ENCODE results near the gene BTAF1.

Gene BTAF1

GRCh38 chr10:91910467-91910866 lies 13.1 kb upstream of the BTAF1 start:
- H3K9me3 ChIP-seq (ENCODE audit: insufficient read depth, low read depth, low read length), result no peaks in the 10 kb centered on the region
- no peak overlapping the region for H3K27ac ChIP-seq (ENCODE audit: low read length)
- H3K27me3 ChIP-seq (ENCODE audit: insufficient read depth, low read length), result no peaks in the 10 kb centered on the region
- H3K4me1 ChIP-seq (ENCODE audit: insufficient read depth, low read length), result peaks cover 12% of the 10 kb centered on the region; the same call in 1 of the 2 replicates
- no peak overlapping the region for H3K9ac ChIP-seq (ENCODE audit: low read depth, low read length)
- peaks cover 18% of the 10 kb centered on the region; the same call in 1 of the 2 replicates for H3K36me3 ChIP-seq (ENCODE audit: insufficient read depth, low read depth, low read length)
- no peak overlapping the region for H3K4me3 ChIP-seq (ENCODE audit: low read length)

GRCh38 chr10:91919651-91920050 lies 3.9 kb upstream of the BTAF1 start:
- H3K27me3 ChIP-seq (ENCODE audit: insufficient read depth, low read length), result no peaks in the 10 kb centered on the region
- H3K4me1 ChIP-seq (ENCODE audit: insufficient read depth, low read length), result peaks cover 4% of the 10 kb centered on the region; the same call in 1 of the 2 replicates
- H3K9me3 ChIP-seq (ENCODE audit: insufficient read depth, low read depth, low read length), result no peaks in the 10 kb centered on the region
- no peak overlapping the region for H3K9ac ChIP-seq (ENCODE audit: low read depth, low read length)
- no peak overlapping the region for H3K27ac ChIP-seq (ENCODE audit: low read length)
- H3K36me3 ChIP-seq (ENCODE audit: insufficient read depth, low read depth, low read length), result no peaks in the 10 kb centered on the region
- H3K4me3 ChIP-seq (ENCODE audit: low read length), result no peak overlapping the region

GRCh38 chr10:91924212-91925021 lies 847 bp downstream of the BTAF1 start:
- Histone ChIP-seq H3K4me1 (ENCODE audit: insufficient read depth, low read length) (peaks cover 7% of the 10 kb centered on the region; the same call in 1 of the 2 replicates), H3K9ac (ENCODE audit: low read depth, low read length) (peak overlapping the region; percentile 80), H3K36me3 (ENCODE audit: insufficient read depth, low read depth, low read length) (peaks cover 7% of the 10 kb centered on the region; the same call in 1 of the 2 replicates), H3K4me3 (ENCODE audit: low read length) (peak overlapping the region; percentile 85), H3K27me3 (ENCODE audit: insufficient read depth, low read length) (no peaks in the 10 kb centered on the region), H3K9me3 (ENCODE audit: insufficient read depth, low read depth, low read length) (no peaks in the 10 kb centered on the region), H3K27ac (ENCODE audit: low read length) (peak overlapping the region; percentile 29)

GRCh38 chr10:91925022-91925320 lies 1.4 kb downstream of the BTAF1 start:
- no peaks in the 10 kb centered on the region for H3K27me3 ChIP-seq (ENCODE audit: insufficient read depth, low read length)
- peak overlapping the region; percentile 80; the same call in 1 of the 2 replicates for H3K9ac ChIP-seq (ENCODE audit: low read depth, low read length)
- peaks cover 7% of the 10 kb centered on the region; the same call in 1 of the 2 replicates for H3K36me3 ChIP-seq (ENCODE audit: insufficient read depth, low read depth, low read length)
- peaks cover 7% of the 10 kb centered on the region; the same call in 1 of the 2 replicates for H3K4me1 ChIP-seq (ENCODE audit: insufficient read depth, low read length)
- no peak overlapping the region for H3K27ac ChIP-seq (ENCODE audit: low read length)
- no peaks in the 10 kb centered on the region for H3K9me3 ChIP-seq (ENCODE audit: insufficient read depth, low read depth, low read length)
- peak overlapping the region; percentile 85 for H3K4me3 ChIP-seq (ENCODE audit: low read length)

GRCh38 chr10:91930939-91931338 lies 7.4 kb downstream of the BTAF1 start:
- H3K36me3 ChIP-seq (ENCODE audit: insufficient read depth, low read depth, low read length), result peaks cover 35% of the 10 kb centered on the region

GRCh38 chr10:91931526-91932190 lies 8.1 kb downstream of the BTAF1 start:
- Histone ChIP-seq H3K27ac (ENCODE audit: low read length) (no peak overlapping the region), H3K4me3 (ENCODE audit: low read length) (no peak overlapping the region), H3K4me1 (ENCODE audit: insufficient read depth, low read length) (no peaks in the 10 kb centered on the region), H3K27me3 (ENCODE audit: insufficient read depth, low read length) (no peaks in the 10 kb centered on the region), H3K9me3 (ENCODE audit: insufficient read depth, low read depth, low read length) (no peaks in the 10 kb centered on the region), H3K9ac (ENCODE audit: low read depth, low read length) (no peak overlapping the region), H3K36me3 (ENCODE audit: insufficient read depth, low read depth, low read length) (peaks cover 37% of the 10 kb centered on the region)

More at GRCh38 chr10:91930939-91931338, 7.4 kb downstream of the BTAF1 start:
- Histone ChIP-seq H3K9me3 (ENCODE audit: insufficient read depth, low read depth, low read length) (no peaks in the 10 kb centered on the region), H3K27ac (ENCODE audit: low read length) (no peak overlapping the region), H3K9ac (ENCODE audit: low read depth, low read length) (no peak overlapping the region), H3K27me3 (ENCODE audit: insufficient read depth, low read length) (no peaks in the 10 kb centered on the region), H3K4me3 (ENCODE audit: low read length) (no peak overlapping the region), H3K4me1 (ENCODE audit: insufficient read depth, low read length) (no peaks in the 10 kb centered on the region)

GRCh38 chr10:91932737-91933136 lies 9.2 kb downstream of the BTAF1 start:
- H3K27me3 ChIP-seq (ENCODE audit: insufficient read depth, low read length), result no peaks in the 10 kb centered on the region
- no peak overlapping the region for H3K9ac ChIP-seq (ENCODE audit: low read depth, low read length)
- no peaks in the 10 kb centered on the region for H3K4me1 ChIP-seq (ENCODE audit: insufficient read depth, low read length)
- H3K27ac ChIP-seq (ENCODE audit: low read length), result no peak overlapping the region
- no peak overlapping the region for H3K4me3 ChIP-seq (ENCODE audit: low read length)
- peaks cover 46% of the 10 kb centered on the region for H3K36me3 ChIP-seq (ENCODE audit: insufficient read depth, low read depth, low read length)
- H3K9me3 ChIP-seq (ENCODE audit: insufficient read depth, low read depth, low read length), result no peaks in the 10 kb centered on the region

- Histone ChIP-seq H3K27me3 (ENCODE audit: insufficient read depth, low read length) (no peaks in the 10 kb centered on the region), H3K4me1 (ENCODE audit: insufficient read depth, low read length) (no peaks in the 10 kb centered on the region), H3K36me3 (ENCODE audit: insufficient read depth, low read depth, low read length) (peaks cover 62% of the 10 kb centered on the region), H3K27ac (ENCODE audit: low read length) (no peak overlapping the region), H3K9ac (ENCODE audit: low read depth, low read length) (no peak overlapping the region), H3K9me3 (ENCODE audit: insufficient read depth, low read depth, low read length) (no peaks in the 10 kb centered on the region), H3K4me3 (ENCODE audit: low read length) (no peak overlapping the region)
These were observed 12.3 kb downstream of the BTAF1 start for GRCh38 chr10:91935886-91936285.

- Histone ChIP-seq H3K4me1 (ENCODE audit: insufficient read depth, low read length) (no peaks in the 10 kb centered on the region), H3K9me3 (ENCODE audit: insufficient read depth, low read depth, low read length) (no peaks in the 10 kb centered on the region), H3K27me3 (ENCODE audit: insufficient read depth, low read length) (no peaks in the 10 kb centered on the region), H3K4me3 (ENCODE audit: low read length) (no peak overlapping the region), H3K9ac (ENCODE audit: low read depth, low read length) (no peak overlapping the region), H3K27ac (ENCODE audit: low read length) (no peak overlapping the region), H3K36me3 (ENCODE audit: insufficient read depth, low read depth, low read length) (peaks cover 81% of the 10 kb centered on the region)
These were observed 16.1 kb downstream of the BTAF1 start for GRCh38 chr10:91939653-91940052.

- Histone ChIP-seq H3K9me3 (ENCODE audit: insufficient read depth, low read depth, low read length) (no peaks in the 10 kb centered on the region), H3K4me3 (ENCODE audit: low read length) (no peak overlapping the region), H3K36me3 (ENCODE audit: insufficient read depth, low read depth, low read length) (peaks cover 80% of the 10 kb centered on the region), H3K9ac (ENCODE audit: low read depth, low read length) (no peak overlapping the region), H3K4me1 (ENCODE audit: insufficient read depth, low read length) (no peaks in the 10 kb centered on the region), H3K27ac (ENCODE audit: low read length) (no peak overlapping the region), H3K27me3 (ENCODE audit: insufficient read depth, low read length) (no peaks in the 10 kb centered on the region)
These were observed 17.9 kb downstream of the BTAF1 start for GRCh38 chr10:91941426-91941825.

- Histone ChIP-seq H3K27me3 (ENCODE audit: insufficient read depth, low read length) (no peaks in the 10 kb centered on the region), H3K9ac (ENCODE audit: low read depth, low read length) (no peak overlapping the region), H3K9me3 (ENCODE audit: insufficient read depth, low read depth, low read length) (no peaks in the 10 kb centered on the region), H3K4me3 (ENCODE audit: low read length) (no peak overlapping the region), H3K27ac (ENCODE audit: low read length) (no peak overlapping the region), H3K4me1 (ENCODE audit: insufficient read depth, low read length) (no peaks in the 10 kb centered on the region), H3K36me3 (ENCODE audit: insufficient read depth, low read depth, low read length) (peaks cover 76% of the 10 kb centered on the region)
These were observed 21.5 kb downstream of the BTAF1 start for GRCh38 chr10:91944880-91945630.
